ENCODE data around the gene TMPRSS11A. TPM values are rescaled to one million over a fixed set of nuclear protein-coding genes. Genes with fewer than 3 reads are reported as not detected.
A peak's percentile ranks its signal among the peaks of the same experiment; 100 is the strongest.

Gene TMPRSS11A
- total RNA-seq, 4 donors from 2014 or later = not detected

DNA sequence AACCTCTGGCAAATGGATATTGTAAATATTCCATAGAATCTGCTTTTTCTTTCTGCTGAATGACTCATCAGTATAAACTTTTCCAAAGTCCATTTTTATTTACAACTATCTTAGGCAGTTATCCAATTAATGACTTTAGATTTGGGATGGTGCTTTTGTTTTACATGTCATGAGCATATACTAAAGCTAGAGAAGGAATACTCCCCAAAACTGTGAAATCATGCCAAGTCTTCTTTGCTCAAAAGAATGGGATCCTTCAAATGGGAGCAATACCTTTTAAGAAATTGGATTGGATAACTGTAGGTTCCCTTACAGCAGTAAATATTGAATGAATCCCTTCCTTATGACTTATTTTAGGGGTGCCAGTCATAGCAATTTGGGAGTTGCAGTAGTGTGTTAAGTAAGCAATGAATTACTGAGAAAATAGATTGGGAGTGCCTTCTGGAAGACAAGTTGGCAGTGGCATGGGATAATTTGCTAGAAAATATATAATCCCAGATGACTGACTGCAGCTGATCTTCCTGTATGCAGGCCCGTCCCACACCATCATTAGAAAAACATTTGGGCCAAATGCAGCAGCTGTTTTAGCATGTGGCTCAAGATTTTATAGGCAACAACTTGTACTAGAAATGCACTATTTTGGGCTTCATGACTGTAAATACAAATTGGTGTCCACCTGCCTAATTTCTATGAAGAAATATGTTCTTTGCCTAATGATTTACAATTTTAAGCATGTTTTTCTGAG lies 82.3 kb downstream of the TMPRSS11A start:
- Histone ChIP-seq H3K9me3 (no peaks in the 10 kb centered on the region), H3K4me3 (no peak overlapping the region), H3K27me3 (no peaks in the 10 kb centered on the region), H3K4me1 (no peaks in the 10 kb centered on the region), H3K36me3 (no peaks in the 10 kb centered on the region), H3K27ac (no peak overlapping the region)
- no peak for TF ChIP-seq EP300 (IDR thresholded peaks at IDR 0.05)
- no peak for TF ChIP-seq POLR2A (IDR thresholded peaks at IDR 0.05)
- DNase-seq (ENCODE audit: low spot score in 2 of 2) = no peak
- 48 to 61% methylated on average over 1 of the region's 1 CpG for WGBS, 2 donors

DNA sequence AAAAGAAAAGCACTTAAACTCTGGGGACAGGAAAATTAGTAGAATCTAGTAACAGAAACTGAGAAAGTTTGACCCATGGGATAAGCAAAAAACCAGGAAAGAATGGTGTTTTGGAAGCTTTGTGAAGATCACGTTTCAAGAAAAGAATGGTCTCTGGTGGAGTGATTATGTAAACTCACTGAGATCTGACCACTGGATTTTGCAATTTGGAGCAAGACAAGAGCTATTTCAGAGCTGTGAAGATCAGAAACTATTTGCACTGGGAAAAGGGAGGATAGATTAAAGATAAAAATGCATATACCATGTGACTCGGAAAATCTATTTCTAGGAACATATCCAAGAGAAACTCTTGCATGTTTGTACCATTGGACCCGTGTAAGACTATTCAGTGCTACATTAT lies 83.8 kb downstream of the TMPRSS11A start:
- H3K4me1 ChIP-seq = no peaks in the 10 kb centered on the region
- no peak overlapping the region for H3K27ac ChIP-seq
- no peaks in the 10 kb centered on the region for H3K9me3 ChIP-seq
- TF ChIP-seq POLR2A (IDR thresholded peaks at IDR 0.05) = no peak
- no peaks in the 10 kb centered on the region for H3K27me3 ChIP-seq
- WGBS, 2 donors = 76 to 78% methylated on average over 3 of the region's 3 CpGs
- H3K4me3 ChIP-seq = no peak overlapping the region
- DNase-seq (ENCODE audit: low spot score in 2 of 2) = no peak
- H3K36me3 ChIP-seq = no peaks in the 10 kb centered on the region

DNA sequence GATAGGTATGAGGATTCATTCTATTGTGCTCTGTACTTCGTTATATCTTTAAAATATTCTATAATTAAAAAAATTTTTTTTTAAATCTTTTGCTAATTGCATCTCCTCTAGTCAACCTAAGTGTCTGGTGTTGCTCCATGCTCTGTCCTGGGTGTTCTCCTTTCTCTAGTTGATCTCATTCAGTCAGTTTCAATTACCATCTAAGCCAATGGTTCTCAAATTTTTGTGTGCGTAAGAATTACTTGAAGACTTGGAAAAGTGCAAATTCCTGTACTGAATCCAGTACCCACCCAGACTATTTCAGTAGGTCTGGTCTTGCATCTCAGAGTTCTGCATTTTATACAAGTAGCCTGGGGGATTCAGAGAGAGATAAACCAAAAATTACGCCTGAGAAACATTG lies 86.2 kb downstream of the TMPRSS11A start:
- no peaks in the 10 kb centered on the region for H3K36me3 ChIP-seq
- WGBS, 2 donors = 91 to 93% methylated on average over 3 of the region's 3 CpGs
- H3K9me3 ChIP-seq = no peaks in the 10 kb centered on the region
- no peak overlapping the region for H3K27ac ChIP-seq
- H3K4me1 ChIP-seq = no peaks in the 10 kb centered on the region
- TF ChIP-seq, protein P1, sequence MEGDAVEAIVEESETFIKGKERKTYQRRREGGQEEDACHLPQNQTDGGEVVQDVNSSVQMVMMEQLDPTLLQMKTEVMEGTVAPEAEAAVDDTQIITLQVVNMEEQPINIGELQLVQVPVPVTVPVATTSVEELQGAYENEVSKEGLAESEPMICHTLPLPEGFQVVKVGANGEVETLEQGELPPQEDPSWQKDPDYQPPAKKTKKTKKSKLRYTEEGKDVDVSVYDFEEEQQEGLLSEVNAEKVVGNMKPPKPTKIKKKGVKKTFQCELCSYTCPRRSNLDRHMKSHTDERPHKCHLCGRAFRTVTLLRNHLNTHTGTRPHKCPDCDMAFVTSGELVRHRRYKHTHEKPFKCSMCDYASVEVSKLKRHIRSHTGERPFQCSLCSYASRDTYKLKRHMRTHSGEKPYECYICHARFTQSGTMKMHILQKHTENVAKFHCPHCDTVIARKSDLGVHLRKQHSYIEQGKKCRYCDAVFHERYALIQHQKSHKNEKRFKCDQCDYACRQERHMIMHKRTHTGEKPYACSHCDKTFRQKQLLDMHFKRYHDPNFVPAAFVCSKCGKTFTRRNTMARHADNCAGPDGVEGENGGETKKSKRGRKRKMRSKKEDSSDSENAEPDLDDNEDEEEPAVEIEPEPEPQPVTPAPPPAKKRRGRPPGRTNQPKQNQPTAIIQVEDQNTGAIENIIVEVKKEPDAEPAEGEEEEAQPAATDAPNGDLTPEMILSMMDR (IDR thresholded peaks at IDR 0.05) = no peak
- TF ChIP-seq POLR2A (IDR thresholded peaks at IDR 0.05) (no peak), EP300 (IDR thresholded peaks at IDR 0.05) (no peak)
- DNase-seq (ENCODE audit: low spot score in 2 of 2) = no peak
- H3K27me3 ChIP-seq = no peaks in the 10 kb centered on the region
- no peak overlapping the region for H3K4me3 ChIP-seq

DNA sequence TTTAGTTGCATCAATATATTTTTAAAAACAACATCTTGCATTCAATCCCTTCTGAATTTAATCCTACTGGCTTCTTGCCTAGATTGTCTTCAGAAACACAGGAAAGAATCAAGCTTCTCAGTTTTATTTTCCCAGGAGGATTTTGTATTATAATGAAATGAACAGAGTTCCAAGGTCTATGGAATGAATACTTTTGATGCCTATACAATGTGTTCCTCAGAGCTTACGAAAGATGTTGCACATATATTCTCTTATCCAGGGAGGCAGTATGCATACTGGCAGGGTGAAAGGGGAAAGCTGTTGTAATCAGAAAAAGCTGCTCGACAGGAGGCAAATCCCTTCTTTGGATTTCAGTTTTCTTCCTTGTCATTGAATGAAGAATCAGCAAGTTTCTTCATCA lies 88.3 kb downstream of the TMPRSS11A start:
- Histone ChIP-seq H3K9me3 (no peaks in the 10 kb centered on the region), H3K4me1 (no peaks in the 10 kb centered on the region), H3K4me3 (no peak overlapping the region), H3K36me3 (no peaks in the 10 kb centered on the region), H3K27me3 (no peaks in the 10 kb centered on the region), H3K27ac (no peak overlapping the region)
- 32 to 37% methylated on average over 2 of the region's 2 CpGs for WGBS, 2 donors
- no peak for TF ChIP-seq EP300 (IDR thresholded peaks at IDR 0.05)
- TF ChIP-seq, protein P1 (IDR thresholded peaks at IDR 0.05) = no peak
- TF ChIP-seq POLR2A (IDR thresholded peaks at IDR 0.05) = no peak
- no peak for DNase-seq (ENCODE audit: low spot score in 2 of 2)

DNA sequence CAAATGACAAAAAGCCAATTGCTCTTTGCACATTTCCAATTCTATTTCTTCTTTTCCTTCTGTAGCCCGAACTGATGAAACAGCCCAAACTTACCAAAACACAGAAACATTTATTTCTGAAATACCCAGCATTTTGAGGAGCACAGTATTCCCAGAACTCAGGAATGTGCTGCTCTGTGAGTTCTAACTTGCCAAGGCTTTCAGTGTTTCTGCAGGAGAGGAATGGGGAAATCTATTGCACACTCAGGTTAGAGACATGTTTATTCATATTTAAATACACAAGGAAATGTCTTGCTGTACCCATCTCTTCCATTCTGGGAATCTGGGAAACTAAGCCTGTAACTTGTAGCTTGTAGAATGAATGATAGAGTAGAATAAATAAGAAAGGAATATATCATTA lies 90.2 kb downstream of the TMPRSS11A start:
- Histone ChIP-seq H3K4me3 (no peak overlapping the region), H3K9me3 (no peaks in the 10 kb centered on the region), H3K27ac (no peak overlapping the region), H3K4me1 (no peaks in the 10 kb centered on the region), H3K36me3 (no peaks in the 10 kb centered on the region), H3K27me3 (no peaks in the 10 kb centered on the region)
- TF ChIP-seq POLR2A (IDR thresholded peaks at IDR 0.05) (no peak), EP300 (IDR thresholded peaks at IDR 0.05) (no peak)
- TF ChIP-seq, protein P1 (IDR thresholded peaks at IDR 0.05) = no peak
- DNase-seq (ENCODE audit: low spot score in 2 of 2) = no peak
- 34 to 47% methylated on average over 1 of the region's 1 CpG for WGBS, 2 donors

DNA sequence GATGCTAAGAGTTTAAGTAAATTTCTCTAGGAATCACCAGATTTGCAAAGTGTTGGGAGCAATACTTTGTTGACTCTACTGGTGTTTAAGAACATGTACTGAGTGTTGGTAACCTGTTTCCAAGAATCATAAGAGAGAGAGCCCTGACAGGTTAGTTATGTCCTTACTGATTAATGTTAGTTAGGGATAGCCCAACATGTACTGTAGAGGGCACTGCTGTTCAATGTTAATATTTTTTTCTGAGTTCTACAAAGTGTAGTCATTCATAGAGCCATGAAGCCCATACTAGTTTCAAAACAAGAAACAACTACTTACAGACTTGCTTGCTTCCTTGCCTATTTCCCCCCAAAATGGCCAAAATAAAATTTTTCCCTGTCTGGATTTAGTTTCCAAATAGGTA lies 91.4 kb downstream of the TMPRSS11A start:
- Histone ChIP-seq H3K36me3 (no peaks in the 10 kb centered on the region), H3K4me3 (no peak overlapping the region), H3K27ac (no peak overlapping the region), H3K27me3 (no peaks in the 10 kb centered on the region), H3K4me1 (no peaks in the 10 kb centered on the region), H3K9me3 (peaks cover 0 to 2% (median 0%) of the 10 kb centered on the region in 4 donors)
- DNase-seq (ENCODE audit: low spot score in 2 of 2) = no peak
- TF ChIP-seq POLR2A (IDR thresholded peaks at IDR 0.05) (no peak), EP300 (IDR thresholded peaks at IDR 0.05) (no peak)
- TF ChIP-seq, protein P1 (IDR thresholded peaks at IDR 0.05) = peak in 1 of 5 experiments; percentile 12
